Effector CD8-positive, alpha-beta T cell (primary cell): ENCODE measurements around the gene SEMA4B.

Source experiments
- DNase-seq: peaks from one replicate; lab custom pipeline; 2025; lab: John Stamatoyannopoulos, UW

The SEMA4B gene

DNA sequence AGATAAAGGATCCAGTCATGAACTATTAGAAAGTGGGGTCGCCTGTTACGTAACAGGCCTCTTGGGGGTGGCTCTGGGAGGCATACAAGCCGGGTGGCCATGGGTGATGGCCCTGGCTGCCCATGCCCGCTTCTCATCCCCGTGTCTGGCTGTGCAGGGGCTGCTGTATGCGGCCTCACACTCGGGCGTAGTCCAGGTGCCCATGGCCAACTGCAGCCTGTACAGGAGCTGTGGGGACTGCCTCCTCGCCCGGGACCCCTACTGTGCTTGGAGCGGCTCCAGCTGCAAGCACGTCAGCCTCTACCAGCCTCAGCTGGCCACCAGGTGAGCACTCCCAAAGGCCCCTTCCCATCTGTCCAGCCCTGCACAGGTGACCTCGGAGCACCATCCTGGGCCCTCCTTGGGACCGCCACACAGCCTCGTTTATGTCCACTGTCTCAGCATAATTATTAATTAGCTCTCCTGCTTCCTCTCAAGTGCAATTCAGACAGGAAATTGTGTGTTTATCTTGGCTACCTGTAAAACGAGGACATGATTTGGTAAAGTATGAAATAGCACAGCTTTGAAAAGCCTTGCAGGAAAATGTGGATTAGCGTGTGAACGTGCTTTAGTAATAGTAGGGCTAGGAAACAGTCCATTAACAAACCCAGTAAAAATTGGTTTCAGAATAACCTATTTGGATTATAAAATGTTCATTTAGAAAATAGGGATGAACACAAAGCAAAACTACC, 24.5 kb downstream of the SEMA4B start:
- DNase-seq, result no peak

DNA sequence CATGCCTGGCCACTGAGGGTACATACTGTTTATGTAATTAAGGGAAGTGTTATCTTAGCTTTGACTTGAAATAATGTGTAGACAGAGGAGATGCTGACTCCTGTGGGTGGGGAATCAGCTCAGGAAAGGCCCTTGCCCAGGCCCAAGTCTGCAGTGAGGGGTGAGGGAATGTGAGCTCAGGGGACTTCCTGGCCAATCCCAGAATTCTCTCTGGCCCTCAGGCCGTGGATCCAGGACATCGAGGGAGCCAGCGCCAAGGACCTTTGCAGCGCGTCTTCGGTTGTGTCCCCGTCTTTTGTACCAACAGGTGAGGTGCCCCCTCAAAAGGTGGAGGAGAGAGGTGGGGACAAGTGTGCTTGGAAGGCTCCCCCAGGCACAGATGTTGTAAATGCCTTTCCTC, 26.2 kb downstream of the SEMA4B start:
- DNase-seq, result no peak

DNA sequence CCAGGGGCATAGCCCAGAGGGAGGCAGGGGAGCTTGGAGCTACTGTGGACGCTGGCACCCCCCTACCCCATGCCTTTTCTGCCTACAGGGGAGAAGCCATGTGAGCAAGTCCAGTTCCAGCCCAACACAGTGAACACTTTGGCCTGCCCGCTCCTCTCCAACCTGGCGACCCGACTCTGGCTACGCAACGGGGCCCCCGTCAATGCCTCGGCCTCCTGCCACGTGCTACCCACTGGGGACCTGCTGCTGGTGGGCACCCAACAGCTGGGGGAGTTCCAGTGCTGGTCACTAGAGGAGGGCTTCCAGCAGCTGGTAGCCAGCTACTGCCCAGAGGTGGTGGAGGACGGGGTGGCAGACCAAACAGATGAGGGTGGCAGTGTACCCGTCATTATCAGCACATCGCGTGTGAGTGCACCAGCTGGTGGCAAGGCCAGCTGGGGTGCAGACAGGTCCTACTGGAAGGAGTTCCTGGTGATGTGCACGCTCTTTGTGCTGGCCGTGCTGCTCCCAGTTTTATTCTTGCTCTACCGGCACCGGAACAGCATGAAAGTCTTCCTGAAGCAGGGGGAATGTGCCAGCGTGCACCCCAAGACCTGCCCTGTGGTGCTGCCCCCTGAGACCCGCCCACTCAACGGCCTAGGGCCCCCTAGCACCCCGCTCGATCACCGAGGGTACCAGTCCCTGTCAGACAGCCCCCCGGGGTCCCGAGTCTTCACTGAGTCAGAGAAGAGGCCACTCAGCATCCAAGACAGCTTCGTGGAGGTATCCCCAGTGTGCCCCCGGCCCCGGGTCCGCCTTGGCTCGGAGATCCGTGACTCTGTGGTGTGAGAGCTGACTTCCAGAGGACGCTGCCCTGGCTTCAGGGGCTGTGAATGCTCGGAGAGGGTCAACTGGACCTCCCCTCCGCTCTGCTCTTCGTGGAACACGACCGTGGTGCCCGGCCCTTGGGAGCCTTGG, 27.0 kb downstream of the SEMA4B start:
- DNase-seq, result no peak

DNA sequence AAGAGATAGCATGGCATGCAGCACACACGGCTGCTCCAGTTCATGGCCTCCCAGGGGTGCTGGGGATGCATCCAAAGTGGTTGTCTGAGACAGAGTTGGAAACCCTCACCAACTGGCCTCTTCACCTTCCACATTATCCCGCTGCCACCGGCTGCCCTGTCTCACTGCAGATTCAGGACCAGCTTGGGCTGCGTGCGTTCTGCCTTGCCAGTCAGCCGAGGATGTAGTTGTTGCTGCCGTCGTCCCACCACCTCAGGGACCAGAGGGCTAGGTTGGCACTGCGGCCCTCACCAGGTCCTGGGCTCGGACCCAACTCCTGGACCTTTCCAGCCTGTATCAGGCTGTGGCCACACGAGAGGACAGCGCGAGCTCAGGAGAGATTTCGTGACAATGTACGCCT, 27.8 kb downstream of the SEMA4B start:
- DNase-seq, result no peak

DNA sequence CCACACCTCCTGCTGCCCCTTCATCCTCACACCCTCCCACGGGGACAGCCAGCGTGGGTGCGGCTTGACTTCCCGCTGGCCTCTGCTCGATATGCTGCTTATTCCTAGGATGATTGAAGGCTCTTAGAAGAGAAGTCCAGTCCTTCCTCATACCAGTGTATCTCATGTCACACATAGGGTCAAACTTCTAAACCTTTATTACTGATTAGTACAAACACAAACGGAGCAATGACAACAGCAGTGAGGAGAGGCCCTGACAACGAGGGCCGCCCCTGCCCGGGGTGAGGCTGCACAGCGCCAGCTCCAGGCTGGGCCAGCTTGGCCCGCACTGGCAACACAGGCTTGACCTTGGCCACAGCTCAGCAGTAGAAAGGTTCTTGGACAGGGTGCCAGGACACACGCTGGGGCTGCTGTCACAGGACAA, 29.0 kb downstream of the SEMA4B start:
- no peak for DNase-seq

DNA sequence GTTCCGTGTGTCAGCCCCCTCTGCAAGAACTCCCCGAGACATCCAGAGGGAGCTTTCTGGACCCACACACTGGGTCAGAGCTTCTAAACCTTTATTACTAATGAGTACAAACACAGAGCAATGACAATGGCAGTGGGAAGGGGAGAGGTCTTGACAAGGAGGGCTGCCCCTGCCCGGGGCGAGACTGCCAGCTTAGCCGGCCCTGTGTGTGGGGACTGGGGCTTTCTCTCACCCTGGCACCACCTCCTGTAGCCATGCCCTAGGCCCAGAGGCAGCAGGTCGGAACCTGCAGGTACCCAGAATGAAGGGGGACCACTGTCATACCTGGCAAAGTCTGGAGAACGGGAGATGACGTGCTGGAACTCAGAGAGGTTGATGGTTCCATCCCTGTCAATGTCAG, 29.5 kb downstream of the SEMA4B start:
- no peak for DNase-seq

DNA sequence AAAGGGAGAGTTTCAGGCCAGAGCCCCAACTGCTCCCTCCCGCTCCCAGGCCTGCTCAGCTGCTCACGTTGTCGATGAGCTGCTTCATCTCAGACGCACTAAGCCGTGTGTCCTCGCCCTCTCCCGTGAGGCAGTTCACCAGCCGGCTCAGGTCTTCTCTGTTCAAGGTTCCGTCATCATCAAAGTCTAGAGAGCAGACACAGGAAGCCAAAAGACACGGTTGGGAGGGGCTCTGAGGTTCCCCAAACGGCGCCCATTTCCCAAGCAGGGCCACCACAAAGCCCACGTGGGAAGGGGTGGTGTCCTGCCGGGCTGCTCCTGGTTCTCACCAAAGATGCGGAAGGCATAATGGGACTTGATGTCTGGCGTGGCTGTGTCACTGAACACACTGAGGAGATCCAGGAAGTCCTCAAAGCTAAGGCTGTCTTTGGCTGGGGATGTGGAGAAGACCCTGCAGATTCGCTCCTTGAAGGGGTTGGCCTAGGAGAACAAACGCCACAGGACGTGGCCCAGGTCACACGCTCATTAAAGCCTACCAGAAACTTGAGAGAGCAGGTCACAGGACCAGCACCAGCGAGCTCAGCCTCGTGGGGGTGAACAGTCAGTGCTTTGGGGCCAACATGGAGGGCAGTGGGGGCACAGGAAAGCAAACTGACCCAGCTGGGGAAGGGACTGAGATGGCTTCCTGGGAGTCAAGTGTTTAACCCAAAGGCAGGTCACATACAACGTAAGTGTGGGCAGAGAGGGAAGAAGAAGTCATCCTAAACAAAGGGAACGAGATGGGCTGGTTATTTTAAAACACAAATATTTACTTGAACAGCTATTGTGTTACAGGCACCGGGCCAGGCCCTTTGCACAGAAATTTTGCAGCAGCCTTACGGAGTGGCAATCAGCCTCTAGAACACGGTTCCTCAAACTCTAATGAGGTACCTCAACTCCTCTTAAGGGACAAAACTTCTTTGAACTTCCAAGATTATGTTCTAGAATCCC, 30.2 kb downstream of the SEMA4B start:
- DNase-seq, result peak; percentile 67

DNA sequence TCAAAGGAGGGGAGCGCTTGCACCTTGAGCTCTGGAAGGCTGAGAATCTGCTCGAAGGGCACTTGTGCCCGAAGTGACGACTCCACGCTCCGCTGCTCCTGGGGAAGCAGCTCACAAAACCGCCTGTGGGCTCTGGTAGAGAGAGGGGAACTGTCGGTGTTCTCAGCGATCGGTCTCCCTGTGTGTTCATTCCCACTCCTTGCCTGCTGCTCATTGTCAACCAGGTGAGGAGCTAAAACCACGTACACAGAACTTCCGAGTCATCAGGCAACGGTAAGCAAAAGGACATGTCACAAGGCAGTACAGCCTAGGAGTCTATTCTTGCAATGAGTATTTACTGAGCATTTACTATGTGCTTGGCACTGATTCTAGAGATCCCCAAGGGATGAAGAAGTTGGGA, 31.1 kb downstream of the SEMA4B start:
- DNase-seq, result no peak

DNA sequence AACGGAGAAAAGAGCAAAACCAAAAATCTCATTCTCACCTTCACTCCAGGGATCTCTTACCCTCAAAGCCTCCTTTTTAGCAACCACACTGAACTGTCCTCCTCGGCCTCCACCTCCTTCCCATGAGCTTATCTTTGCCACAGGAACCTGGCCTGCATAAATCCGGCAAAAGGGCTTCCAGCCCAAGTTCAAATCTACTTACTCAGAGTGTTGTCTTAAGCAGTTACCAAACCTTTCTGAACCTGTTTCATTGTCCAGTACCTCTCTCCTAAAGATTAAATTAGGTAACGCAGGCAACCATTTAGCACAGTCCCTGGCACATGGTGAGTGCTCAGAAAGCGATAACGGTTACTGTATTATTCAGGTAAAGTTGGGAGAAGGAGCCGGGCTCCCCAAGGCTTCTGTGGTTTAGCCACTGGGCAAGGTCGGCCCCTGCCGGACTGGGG, 31.8 kb downstream of the SEMA4B start:
- no peak for DNase-seq

DNA sequence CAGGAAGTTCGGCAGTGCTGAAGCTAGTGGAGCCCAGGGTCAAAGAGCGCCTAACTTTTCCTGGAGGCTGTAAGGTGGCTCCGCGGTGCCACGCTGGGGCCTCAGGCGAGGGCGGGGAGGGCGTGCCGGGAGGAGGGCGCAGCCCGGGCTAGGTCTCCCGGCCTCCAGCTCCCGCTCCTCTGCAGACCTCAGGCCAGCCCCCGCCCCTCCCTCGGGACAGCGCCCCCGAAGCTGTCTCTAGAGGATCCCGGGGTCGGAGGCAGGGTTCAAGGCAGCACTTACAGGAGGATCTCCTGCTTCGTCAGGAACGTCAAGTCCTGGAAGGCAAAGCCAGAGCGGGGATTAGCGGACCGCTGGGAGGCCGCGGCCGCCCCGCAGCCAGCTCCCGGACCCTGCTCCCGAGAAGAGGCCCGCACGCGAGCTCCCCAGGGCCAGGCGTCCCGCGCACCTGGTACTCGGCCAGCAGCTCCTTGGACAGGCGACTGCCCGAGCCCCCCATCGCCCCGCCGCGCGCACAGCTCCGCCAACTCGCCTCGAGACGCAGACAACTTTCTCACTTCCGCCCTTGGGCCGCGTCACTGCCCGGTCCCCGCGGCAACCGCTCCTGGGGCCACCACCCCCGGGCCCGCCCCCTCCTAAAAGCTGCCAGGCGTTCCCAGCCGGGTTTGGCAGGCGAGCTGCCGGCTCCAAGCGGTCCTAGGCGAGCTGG, 32.4 kb downstream of the SEMA4B start, which contains the start of gene CIB1:
CIB1 (minus strand) TSS at position 555 of the 709 bp plus-strand sequence; CDS start at position 499, 56 bp downstream.
- DNase-seq, result peak; percentile 42

DNA sequence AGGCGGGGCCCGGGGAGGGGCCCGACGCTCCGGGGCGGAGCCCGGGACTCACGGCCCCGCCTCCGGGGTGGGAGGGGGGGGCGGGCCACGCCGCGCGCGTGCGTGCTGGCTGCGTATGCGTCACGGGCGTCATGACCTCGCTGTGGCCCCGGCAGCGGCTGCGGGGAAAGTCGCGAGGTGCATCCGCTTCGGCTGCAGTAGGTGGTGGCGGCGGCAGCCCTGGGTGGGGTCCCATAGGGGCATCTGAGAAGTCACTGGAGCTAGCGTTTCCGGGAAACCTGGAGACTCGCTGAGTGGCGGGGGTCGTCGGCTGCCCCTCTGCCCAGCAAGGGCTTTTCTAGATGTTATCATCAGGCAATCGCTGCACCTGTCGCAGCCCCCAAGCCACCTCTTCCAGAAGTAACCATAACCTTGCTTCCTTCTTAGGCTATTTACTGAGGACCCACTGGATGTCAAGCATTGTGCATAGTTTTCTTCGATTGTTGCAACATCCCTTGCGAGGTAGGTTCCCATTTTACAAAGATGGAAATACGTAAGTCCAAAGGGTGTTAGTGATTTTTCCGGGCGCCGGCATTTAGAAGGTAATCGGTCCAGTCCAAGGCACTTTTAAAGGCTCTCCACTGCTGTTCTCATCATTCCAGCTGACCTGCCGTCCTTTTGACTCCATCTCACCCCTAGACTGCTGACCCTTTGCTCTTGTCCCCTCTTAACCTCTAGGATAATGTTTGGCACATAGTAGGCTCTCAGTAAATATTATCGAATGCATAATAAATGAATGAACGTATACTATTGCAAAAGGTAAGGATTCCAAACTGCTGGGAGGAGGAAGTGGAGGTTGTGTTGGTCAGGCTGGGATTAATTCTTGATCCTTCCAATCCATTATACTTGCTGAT, 33.2 kb downstream of the SEMA4B start, which contains the start of gene GDPGP1:
GDPGP1 (plus strand) TSS at position 114 of the 893 bp plus-strand sequence. CDS start 6,700 bp downstream, outside the sequence.
- DNase-seq, result peak; percentile 92

DNA sequence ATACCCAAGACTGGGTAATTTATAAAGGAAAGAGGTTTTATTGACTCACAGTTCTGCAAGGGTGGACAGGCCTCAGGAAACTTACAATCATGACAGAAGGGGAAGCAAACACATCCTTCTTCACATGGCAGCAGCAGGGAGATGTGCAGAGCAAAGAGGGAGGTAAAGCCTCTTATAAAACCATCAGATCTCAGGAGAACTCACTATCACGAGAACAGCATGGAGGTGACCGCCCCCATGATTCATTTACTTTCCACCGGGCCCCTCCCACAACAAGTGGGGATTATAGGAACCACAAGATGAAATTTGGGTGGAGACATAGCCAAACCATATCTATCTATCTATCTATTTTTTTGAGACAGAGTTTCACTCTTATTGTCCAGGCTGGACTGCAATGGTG, 38.2 kb downstream of the SEMA4B start:
- no peak for DNase-seq

DNA sequence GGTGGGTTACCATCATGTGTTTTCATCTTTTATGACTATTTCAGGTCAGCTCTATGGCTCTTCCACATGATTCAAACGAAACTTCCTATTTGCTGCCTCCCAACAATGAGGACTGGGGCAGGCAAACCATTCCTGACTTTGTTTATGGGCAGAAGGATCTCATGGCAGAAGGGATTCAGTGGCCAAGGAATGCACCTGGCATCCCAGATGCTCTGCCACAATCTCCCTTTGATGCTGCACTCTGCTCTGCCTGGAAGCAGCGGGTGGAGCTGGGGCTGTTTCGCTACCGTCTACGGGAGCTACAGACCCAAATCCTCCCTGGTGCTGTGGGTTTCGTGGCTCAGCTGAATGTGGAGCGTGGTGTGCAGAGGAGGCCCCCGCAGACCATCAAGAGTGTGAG, 39.7 kb downstream of the SEMA4B start:
- DNase-seq, result no peak

DNA sequence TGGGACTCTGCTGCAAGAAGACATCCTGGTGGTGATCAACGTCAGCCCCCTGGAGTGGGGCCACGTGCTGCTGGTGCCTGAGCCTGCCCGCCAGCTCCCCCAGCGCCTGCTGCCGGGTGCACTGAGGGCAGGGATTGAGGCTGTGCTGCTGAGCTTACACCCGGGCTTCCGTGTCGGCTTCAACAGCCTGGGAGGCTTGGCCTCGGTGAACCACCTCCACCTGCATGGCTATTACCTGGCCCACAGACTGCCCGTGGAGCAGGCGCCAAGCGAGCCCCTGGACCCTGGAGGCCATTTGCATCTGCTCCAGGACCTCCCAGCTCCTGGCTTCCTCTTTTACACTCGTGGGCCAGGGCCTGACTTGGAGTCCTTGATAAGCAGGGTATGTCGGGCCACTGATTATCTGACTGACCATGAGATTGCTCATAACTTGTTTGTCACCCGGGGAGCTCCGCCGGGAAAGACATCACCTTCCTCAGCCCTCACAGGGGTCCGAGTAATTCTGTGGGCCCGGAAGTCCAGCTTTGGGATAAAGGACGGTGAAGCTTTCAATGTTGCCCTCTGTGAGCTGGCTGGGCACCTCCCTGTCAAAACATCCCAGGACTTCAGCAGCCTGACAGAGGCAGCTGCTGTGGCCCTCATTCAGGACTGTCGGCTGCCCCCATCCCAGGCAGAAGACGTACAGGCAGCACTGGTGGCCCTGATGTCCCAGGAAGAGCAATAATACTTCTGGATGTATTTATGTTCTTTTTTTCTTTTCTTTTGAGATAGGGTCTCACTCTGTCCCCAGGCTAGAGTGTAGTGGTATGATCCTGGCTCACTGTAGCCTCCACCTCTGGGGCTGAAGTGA, 40.4 kb downstream of the SEMA4B start:
- no peak for DNase-seq

DNA sequence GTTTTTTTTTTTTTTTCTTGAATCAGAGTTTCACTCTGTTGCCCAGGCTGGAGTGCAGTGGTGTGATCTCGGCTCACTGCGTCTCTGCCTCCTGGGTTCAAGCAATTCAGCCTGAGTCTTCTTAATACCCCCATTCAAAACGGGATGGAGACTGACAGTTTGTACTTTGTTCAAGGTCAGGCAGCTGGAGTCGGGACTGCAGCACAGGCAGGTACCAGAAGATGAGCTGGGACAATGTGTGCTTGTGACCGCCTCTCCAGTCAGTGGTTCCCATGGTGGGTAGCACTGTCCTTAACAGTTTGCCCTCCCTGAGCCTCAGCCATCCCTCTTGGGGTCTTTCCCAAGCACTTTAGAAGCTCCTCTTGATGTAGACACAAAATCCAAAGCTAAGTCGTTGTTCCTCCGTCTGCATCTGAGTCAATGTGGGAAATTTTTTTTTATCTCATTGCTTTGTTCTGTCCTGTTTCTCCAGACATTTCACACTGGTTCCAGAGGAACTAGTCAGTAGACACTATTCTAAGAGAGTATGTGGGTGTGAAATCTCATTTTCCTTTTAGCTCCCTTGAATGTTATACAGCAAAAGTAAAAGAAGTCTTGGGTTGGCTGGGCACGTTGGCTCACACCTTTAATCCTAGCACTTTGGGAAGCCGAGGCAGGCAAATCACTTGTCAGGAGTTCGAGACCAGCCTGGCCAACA, 43.0 kb downstream of the SEMA4B start:
- no peak for DNase-seq

DNA sequence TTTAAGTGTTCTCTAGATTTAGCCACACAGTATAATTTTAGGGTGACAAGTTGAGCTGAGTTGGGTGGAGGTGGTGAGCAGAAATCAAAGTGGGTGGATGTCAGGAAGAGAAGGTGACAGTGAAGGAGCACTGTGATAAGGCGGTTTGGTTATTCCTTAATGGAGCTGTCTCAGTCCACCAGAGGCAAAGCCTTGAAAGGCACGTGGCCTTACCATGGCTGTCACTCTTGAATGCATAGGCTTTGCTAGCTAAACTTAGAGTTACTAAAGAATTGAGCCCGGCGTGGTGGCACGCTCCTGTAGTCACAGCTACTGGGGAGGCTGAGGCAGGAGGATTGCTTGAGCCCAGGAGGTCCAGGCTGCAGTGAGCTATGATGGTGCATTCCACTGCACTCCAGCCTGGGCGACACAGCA, 47.7 kb downstream of the SEMA4B start:
- no peak for DNase-seq

DNA sequence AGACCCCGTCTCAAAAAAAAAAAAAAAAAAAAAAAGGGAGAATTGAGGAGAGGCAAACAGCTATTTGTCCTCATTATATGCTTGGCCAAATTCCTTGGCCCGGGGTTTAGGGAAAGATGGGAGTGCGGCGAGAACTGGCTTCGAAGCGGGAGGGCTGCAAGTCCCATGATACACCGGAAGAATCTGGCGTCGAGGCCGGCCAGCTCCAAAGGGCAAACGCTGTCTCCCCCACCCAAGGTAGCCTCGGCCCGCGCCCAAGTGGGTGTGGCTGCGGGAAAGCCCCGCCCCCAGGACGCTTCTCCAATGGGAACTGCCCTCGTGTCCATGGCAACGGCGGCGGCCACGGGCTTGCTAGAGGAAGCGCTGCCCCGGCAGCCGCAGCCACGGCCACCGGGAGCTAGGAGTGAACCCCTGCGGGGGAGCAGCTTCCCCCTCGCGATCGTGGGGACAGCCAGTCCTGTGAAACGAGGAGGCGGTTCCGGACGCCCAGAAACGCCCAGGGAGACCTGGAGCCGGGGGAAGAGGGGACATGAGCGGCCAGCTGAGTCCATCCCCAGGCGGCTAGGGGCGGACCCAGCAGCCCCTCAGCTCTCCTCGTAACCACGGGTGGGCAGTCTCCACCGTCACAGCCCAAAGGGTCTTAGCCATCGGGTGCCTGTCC, 48.2 kb downstream of the SEMA4B start, which contains the start of gene TTLL13:
TTLL13 (plus strand) TSS at position 354 of the 661 bp plus-strand sequence. CDS start 1,075 bp downstream, outside the sequence.
- DNase-seq, result no peak
